Glutamatergic neuron (in vitro differentiated cells): ENCODE measurements around the gene DCT. TPM values are rescaled to one million over a fixed set of nuclear protein-coding genes. Genes with fewer than 3 reads are reported as not detected.

Source experiments
- DNase-seq: peaks from one replicate; pipeline ENCODE4 v3.0.0; 2022
- H3K27ac Mint-ChIP-seq: one replicate; pipeline ENCODE4 v1.8.0; 2020; ENCODE audit warnings: mild to moderate bottlenecking, mixed read lengths, inconsistent platforms; ENCODE audit not compliant: unreplicated experiment
- H3K27me3 Mint-ChIP-seq: one replicate; pipeline ENCODE4 v1.8.0; 2020; ENCODE audit warnings: mild to moderate bottlenecking, moderate library complexity, mixed read lengths, inconsistent platforms; ENCODE audit not compliant: unreplicated experiment
- H3K36me3 Mint-ChIP-seq: one replicate; pipeline ENCODE4 v1.8.0; 2020; ENCODE audit warnings: mild to moderate bottlenecking, mixed read lengths, inconsistent platforms; ENCODE audit not compliant: unreplicated experiment
- H3K4me1 Mint-ChIP-seq: one replicate; pipeline ENCODE4 v1.8.0; 2020; ENCODE audit warnings: mild to moderate bottlenecking, low read depth, mixed read lengths, inconsistent platforms; ENCODE audit not compliant: unreplicated experiment
- H3K4me3 Mint-ChIP-seq: one replicate; pipeline ENCODE4 v1.8.0; 2020; ENCODE audit warnings: mild to moderate bottlenecking, mixed read lengths, inconsistent platforms; ENCODE audit not compliant: unreplicated experiment
- H3K9me3 Mint-ChIP-seq: one replicate; pipeline ENCODE4 v1.8.0; 2020; ENCODE audit warnings: mild to moderate bottlenecking, moderate library complexity, mixed read lengths, inconsistent platforms; ENCODE audit not compliant: unreplicated experiment
- CTCF ChIP-seq: fragments of 200-600 bp; sonication (generic); IDR thresholded peaks from one replicate; pipeline ENCODE4 v1.5.0; 2021; ENCODE audit not compliant: partially characterized antibody, unreplicated experiment
- total RNA-seq: library from RNA; stranded (reverse); fragmentation: NEBNext Ultra II Directional; extraction: Animal tissue kit (Norgen Biotek cat#: 25700); gene quantifications from one replicate; pipeline ENCODE4 v1.2.1, GENCODE V29; 2021; ENCODE audit not compliant: unreplicated experiment

The DCT gene
- total RNA-seq, 1 donor from 2014 or later: 0.07 TPM

GRCh38 chr13:94481941-94482340 is 2.5 kb upstream of the DCT start:
- Mint-ChIP-seq H3K36me3 (no peaks in the 10 kb centered on the region), H3K4me3 (peak overlapping the region; percentile 47), H3K9me3 (peaks cover 6% of the 10 kb centered on the region), H3K4me1 (peaks cover 25% of the 10 kb centered on the region), H3K27ac (peak overlapping the region; percentile 57), H3K27me3 (peaks cover 2% of the 10 kb centered on the region)
- no peak for DNase-seq
- TF ChIP-seq CTCF: no peak

DNA sequence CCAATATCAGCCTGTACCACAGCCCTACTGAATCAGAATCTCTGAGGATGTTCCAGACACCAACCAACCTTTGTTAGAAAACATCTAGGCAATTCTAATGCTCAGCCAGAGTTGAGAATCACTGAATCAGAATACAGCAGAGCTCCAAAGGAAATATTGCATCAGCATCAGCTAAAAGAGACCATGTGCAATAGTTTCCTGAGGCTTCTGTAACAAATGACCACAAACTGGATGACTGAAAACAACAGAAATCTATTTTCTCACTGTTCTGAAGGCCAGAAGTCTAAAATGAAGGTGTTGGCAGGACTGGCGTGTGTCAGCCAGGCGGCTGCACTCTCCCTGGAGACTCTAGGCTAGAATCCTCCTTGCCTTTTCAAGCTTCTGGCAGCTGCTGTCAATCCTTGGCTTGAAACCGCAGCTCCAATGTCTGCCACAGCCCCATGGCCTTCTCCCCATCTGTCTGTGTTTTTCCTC is 1.2 kb upstream of the DCT start:
- Mint-ChIP-seq H3K27me3 (peaks cover 2% of the 10 kb centered on the region), H3K36me3 (no peaks in the 10 kb centered on the region), H3K27ac (peak overlapping the region; percentile 89), H3K9me3 (peaks cover 9% of the 10 kb centered on the region), H3K4me3 (no peak overlapping the region), H3K4me1 (peaks cover 27% of the 10 kb centered on the region)
- peak; percentile 42 for DNase-seq
- no peak for TF ChIP-seq CTCF

DNA sequence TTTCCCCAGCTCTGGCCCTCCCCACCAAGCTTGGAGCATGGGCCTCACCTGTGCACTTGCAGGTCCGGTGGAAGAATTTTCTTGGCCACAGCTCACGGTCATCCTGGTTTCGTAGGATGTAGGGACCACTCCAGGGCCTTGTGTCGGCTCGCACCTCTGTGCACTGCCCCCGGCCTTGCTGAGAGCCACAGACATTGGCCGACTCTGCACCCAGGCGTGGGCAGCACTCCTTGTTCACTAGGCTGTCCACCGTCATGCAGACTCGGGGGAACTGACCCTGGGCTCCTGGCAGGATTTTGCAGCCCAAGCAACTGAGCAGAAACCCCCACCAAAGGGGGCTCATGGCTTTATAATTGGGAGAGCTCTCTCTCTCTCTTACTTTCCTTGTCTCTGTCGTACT is 569 bp downstream of the DCT start:
- TF ChIP-seq CTCF: no peak
- peaks cover 9% of the 10 kb centered on the region for H3K9me3 Mint-ChIP-seq
- H3K4me3 Mint-ChIP-seq: no peak overlapping the region
- DNase-seq: no peak
- peak overlapping the region; percentile 36 for H3K27ac Mint-ChIP-seq
- H3K27me3 Mint-ChIP-seq: peaks cover 2% of the 10 kb centered on the region
- H3K36me3 Mint-ChIP-seq: no peaks in the 10 kb centered on the region
- peaks cover 27% of the 10 kb centered on the region for H3K4me1 Mint-ChIP-seq

DNA sequence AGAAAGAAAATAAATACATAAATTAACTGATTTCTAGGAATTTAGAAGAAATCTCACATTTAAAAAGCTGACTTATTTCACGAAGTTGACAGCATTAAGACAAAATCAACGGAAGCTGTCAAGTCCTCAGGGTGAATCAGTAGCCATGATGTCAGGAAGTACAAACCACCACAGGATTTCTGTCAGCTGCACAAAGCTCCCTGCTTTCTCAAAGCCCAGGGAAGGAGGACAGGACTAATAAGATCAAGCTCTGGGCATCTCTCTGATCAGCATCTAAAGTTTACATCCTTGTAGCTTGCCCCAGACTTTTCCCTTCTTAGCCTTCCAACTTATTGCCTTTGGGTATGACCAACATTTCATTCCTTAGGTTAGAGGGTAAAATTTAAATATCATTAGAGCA is 9.4 kb downstream of the DCT start:
- H3K4me3 Mint-ChIP-seq: no peak overlapping the region
- no peaks in the 10 kb centered on the region for H3K27me3 Mint-ChIP-seq
- H3K36me3 Mint-ChIP-seq: no peaks in the 10 kb centered on the region
- TF ChIP-seq CTCF: no peak
- DNase-seq: no peak
- H3K4me1 Mint-ChIP-seq: no peaks in the 10 kb centered on the region
- H3K9me3 Mint-ChIP-seq: no peaks in the 10 kb centered on the region
- no peak overlapping the region for H3K27ac Mint-ChIP-seq

GRCh38 chr13:94464771-94465170 is 14.7 kb downstream of the DCT start:
- TF ChIP-seq CTCF: no peak
- Mint-ChIP-seq H3K27me3 (no peaks in the 10 kb centered on the region), H3K27ac (no peak overlapping the region), H3K36me3 (no peaks in the 10 kb centered on the region), H3K9me3 (no peaks in the 10 kb centered on the region), H3K4me1 (no peaks in the 10 kb centered on the region), H3K4me3 (no peak overlapping the region)
- no peak for DNase-seq
